ENCODE measurements around the gene KRTAP3-1.

The KRTAP3-1 gene

GRCh38 chr17:41020336-41020735, 11.4 kb upstream of the KRTAP3-1 start (continued):
- TF ChIP-seq TSHZ2 (CRISPR knock-in tag; IDR thresholded peaks at IDR 0.05) (no peak), ESRRG (CRISPR knock-in tag; IDR thresholded peaks at IDR 0.05) (no peak), ZNF70 (CRISPR knock-in tag; IDR thresholded peaks at IDR 0.05) (no peak), PPARA (CRISPR knock-in tag; IDR thresholded peaks at IDR 0.05; ENCODE audit: borderline replicate concordance) (no peak), CSRNP3 (CRISPR knock-in tag; IDR thresholded peaks at IDR 0.05) (no peak)

- ATAC-seq, result no peak
Observed at GRCh38 chr17:41019415-41019814, 10.5 kb upstream of the KRTAP3-1 start.

GRCh38 chr17:41018541-41018940, 9.6 kb upstream of the KRTAP3-1 start:
- ATAC-seq, result no peak
- TF ChIP-seq ESRRG (CRISPR knock-in tag; IDR thresholded peaks at IDR 0.05), result no peak
- TF ChIP-seq GLIS3 (CRISPR knock-in tag; IDR thresholded peaks at IDR 0.05), result no peak
- TF ChIP-seq ZNF565 (CRISPR knock-in tag; conservative IDR thresholded peaks at IDR 0.05; ENCODE audit: low read depth), result no peak
- no peak for TF ChIP-seq RARB (CRISPR knock-in tag; IDR thresholded peaks at IDR 0.05)
- TF ChIP-seq CSRNP3 (CRISPR knock-in tag; IDR thresholded peaks at IDR 0.05), result no peak
- TF ChIP-seq PPARA (CRISPR knock-in tag; IDR thresholded peaks at IDR 0.05; ENCODE audit: borderline replicate concordance), result no peak
- TF ChIP-seq TOX (CRISPR knock-in tag; IDR thresholded peaks at IDR 0.05; ENCODE audit: borderline replicate concordance), result no peak
- no peak for TF ChIP-seq ARNTL (CRISPR knock-in tag; IDR thresholded peaks at IDR 0.05; ENCODE audit: borderline replicate concordance, low read depth)
- no peak for TF ChIP-seq PATZ1 (CRISPR knock-in tag; IDR thresholded peaks at IDR 0.05; ENCODE audit: borderline replicate concordance)
- TF ChIP-seq ZNF8 (CRISPR knock-in tag; IDR thresholded peaks at IDR 0.05), result no peak
- no peak for TF ChIP-seq BACH2 (CRISPR knock-in tag; IDR thresholded peaks at IDR 0.05; ENCODE audit: borderline replicate concordance)
- no peak for TF ChIP-seq POU6F1 (CRISPR knock-in tag; IDR thresholded peaks at IDR 0.05; ENCODE audit: borderline replicate concordance, low read depth)
- TF ChIP-seq TCF4 (CRISPR knock-in tag; IDR thresholded peaks at IDR 0.05; ENCODE audit: borderline replicate concordance), result no peak
- no peak for TF ChIP-seq ZFP30 (CRISPR knock-in tag; IDR thresholded peaks at IDR 0.05)
- no peak for TF ChIP-seq ZFP3 (CRISPR knock-in tag; IDR thresholded peaks at IDR 0.05)
- no peak for TF ChIP-seq TSHZ2 (CRISPR knock-in tag; IDR thresholded peaks at IDR 0.05)
- TF ChIP-seq OSR1 (CRISPR knock-in tag; IDR thresholded peaks at IDR 0.05), result no peak
- TF ChIP-seq ZC3H10 (CRISPR knock-in tag; IDR thresholded peaks at IDR 0.05), result no peak
- no peak for TF ChIP-seq SNAI2 (CRISPR knock-in tag; IDR thresholded peaks at IDR 0.05)

More at GRCh38 chr17:41019415-41019814, 10.5 kb upstream of the KRTAP3-1 start:
- no peak for TF ChIP-seq TOX (CRISPR knock-in tag; IDR thresholded peaks at IDR 0.05; ENCODE audit: borderline replicate concordance)
- TF ChIP-seq ZFP30 (CRISPR knock-in tag; IDR thresholded peaks at IDR 0.05), result no peak
- no peak for TF ChIP-seq GLIS3 (CRISPR knock-in tag; IDR thresholded peaks at IDR 0.05)
- no peak for TF ChIP-seq ZNF565 (CRISPR knock-in tag; conservative IDR thresholded peaks at IDR 0.05; ENCODE audit: low read depth)
- no peak for TF ChIP-seq ISL1 (CRISPR knock-in tag; IDR thresholded peaks at IDR 0.05)

Data from SK-N-SH treated with all-trans-retinoic acid at 6 μM for 48 hours (cell line).